GM12878 (cell line): Measurements from ENCODE around the gene PKD1L1. TPM values are rescaled to one million over a fixed set of nuclear protein-coding genes. Genes with fewer than 3 reads are reported as not detected.

Experiments
- IKZF2 ChIP-seq, 2 experiments: fragments of 450-650 bp; IDR thresholded peaks; 2 replicates each; pipeline ENCODE4 v1.6.1; 2017; ENCODE audit warnings: mild to moderate bottlenecking in 2 of 2, moderate library complexity in 2 of 2
- KLF5 ChIP-seq: fragments of 450-650 bp; IDR thresholded peaks from 2 replicates; pipeline ENCODE4 v1.6.1; 2014; ENCODE audit warnings: mild to moderate bottlenecking; ENCODE audit not compliant: partially characterized antibody
- NR2C1 ChIP-seq: fragments of 450-650 bp; IDR thresholded peaks from 2 replicates; pipeline ENCODE4 v1.6.1; 2017; ENCODE audit warnings: antibody characterized with exemption, mild to moderate bottlenecking, moderate library complexity
- NRF1 ChIP-seq: conservative IDR thresholded peaks from 2 replicates; pipeline ENCODE4 v1.6.1; 2011; ENCODE audit warnings: mild to moderate bottlenecking, low read depth, low read length, improper control_type of control experiment
- RELA ChIP-seq: fragments of 450-650 bp; IDR thresholded peaks from 2 replicates; pipeline ENCODE4 v1.8.0; 2014; ENCODE audit warnings: borderline replicate concordance; ENCODE audit not compliant: partially characterized antibody
- SIN3A ChIP-seq: IDR thresholded peaks from 2 replicates; pipeline ENCODE4 v1.6.1; 2012; ENCODE audit warnings: low read depth, low read length, improper control_type of control experiment
- SPI1 ChIP-seq: IDR thresholded peaks from 2 replicates; pipeline ENCODE4 v1.6.1; 2011; ENCODE audit warnings: low read depth, mild to moderate bottlenecking, low read length, moderate library complexity, borderline replicate concordance; ENCODE audit not compliant: insufficient read depth
- SREBF2 ChIP-seq: IDR thresholded peaks from 2 replicates; pipeline ENCODE4 v1.6.1; 2012; ENCODE audit warnings: mild to moderate bottlenecking, low read length
- TAF1 ChIP-seq: IDR thresholded peaks from 2 replicates; pipeline ENCODE4 v1.6.1; 2011; ENCODE audit warnings: mild to moderate bottlenecking, low read depth, low read length, borderline replicate concordance
- ZBED1 ChIP-seq: IDR thresholded peaks from 2 replicates; pipeline ENCODE4 v1.6.1; 2016; ENCODE audit warnings: borderline replicate concordance
- ZBTB4 ChIP-seq: fragments of 450-650 bp; formaldehyde crosslinking; IDR thresholded peaks from 2 replicates; pipeline ENCODE4 v1.4.0; 2022; ENCODE audit warnings: mild to moderate bottlenecking, moderate library complexity
- ZNF207 ChIP-seq: fragments of 450-650 bp; IDR thresholded peaks from 2 replicates; pipeline ENCODE4 v1.6.1; 2014; ENCODE audit warnings: antibody characterized with exemption, mild to moderate bottlenecking, borderline replicate concordance
- ZNF24 ChIP-seq: fragments of 450-650 bp; IDR thresholded peaks from 2 replicates; pipeline ENCODE4 v1.6.1; 2017; ENCODE audit warnings: antibody characterized with exemption, mild to moderate bottlenecking
- polyA plus RNA-seq, 11 experiments: library from polyadenylated mRNA; depleted of rRNA in 4 of 11; unstranded in 6 of 11; stranded (reverse) in 5 of 11; fragments of >200 nt; fragmentation: Nextera tagmentation in 4 of 11; fragmentation: Illumina TruSeq in 1 of 11; extraction: Ambion mirVana in 4 of 11; extraction: Trizol in 1 of 11; gene quantifications; 1 replicate in 1 of 11; 2 replicates in 10 of 11; pipeline versions ENCODE4 v1.2.1 to v1.2.3, GENCODE V29; 2011 to 2016; ENCODE audit warnings: inconsistent platforms in 2 of 11, missing spikeins in 2 of 11, low read depth in 1 of 11
- total RNA-seq, 4 experiments: library from RNA; depleted of rRNA in 3 of 4; stranded (reverse); fragments of >200 nt in 3 of 4; fragmentation: Illumina TruSeq in 1 of 4; extraction: Trizol in 1 of 4; gene quantifications; 2 replicates each; pipeline versions ENCODE4 v1.2.1 to v1.2.3, GENCODE V29; 2013 to 2021
- TF ChIP-seq, protein P1 (sequence below): fragments of 450-650 bp; IDR thresholded peaks from 2 replicates; pipeline ENCODE4 v1.6.1; 2016; ENCODE audit warnings: mild to moderate bottlenecking
- TF ChIP-seq, protein P2 (sequence below): fragments of 450-650 bp; IDR thresholded peaks from 2 replicates; pipeline ENCODE4 v1.6.1; 2017; ENCODE audit warnings: mild to moderate bottlenecking, moderate library complexity
- TF ChIP-seq, protein P3 (sequence below): fragments of 150-350 bp; IDR thresholded peaks from 2 replicates; pipeline ENCODE4 v1.6.1; 2014; ENCODE audit warnings: mild to moderate bottlenecking, low read depth, low read length
- TF ChIP-seq, protein P4 (sequence below): fragments of 450-650 bp; IDR thresholded peaks from 2 replicates; pipeline ENCODE4 v1.6.1; 2017; ENCODE audit warnings: mild to moderate bottlenecking

PKD1L1 gene
- total and polyA plus RNA-seq, 10 of the 15 experiments (the other 5 are each of a cell fraction or from before 2014, with no cell fraction given) = under 0.01 to 0.05 (median 0.02) TPM; not detected in 3

- TF ChIP-seq, protein P1, sequence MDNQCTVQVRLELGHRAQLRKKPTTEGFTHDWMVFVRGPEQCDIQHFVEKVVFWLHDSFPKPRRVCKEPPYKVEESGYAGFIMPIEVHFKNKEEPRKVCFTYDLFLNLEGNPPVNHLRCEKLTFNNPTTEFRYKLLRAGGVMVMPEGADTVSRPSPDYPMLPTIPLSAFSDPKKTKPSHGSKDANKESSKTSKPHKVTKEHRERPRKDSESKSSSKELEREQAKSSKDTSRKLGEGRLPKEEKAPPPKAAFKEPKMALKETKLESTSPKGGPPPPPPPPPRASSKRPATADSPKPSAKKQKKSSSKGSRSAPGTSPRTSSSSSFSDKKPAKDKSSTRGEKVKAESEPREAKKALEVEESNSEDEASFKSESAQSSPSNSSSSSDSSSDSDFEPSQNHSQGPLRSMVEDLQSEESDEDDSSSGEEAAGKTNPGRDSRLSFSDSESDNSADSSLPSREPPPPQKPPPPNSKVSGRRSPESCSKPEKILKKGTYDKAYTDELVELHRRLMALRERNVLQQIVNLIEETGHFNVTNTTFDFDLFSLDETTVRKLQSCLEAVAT = no peak; the same call in 1 of the 2 replicates
- TF ChIP-seq SREBF2 = no peak
- no peak for TF ChIP-seq NR2C1
- TF ChIP-seq ZNF24 = no peak
- TF ChIP-seq, protein P2, sequence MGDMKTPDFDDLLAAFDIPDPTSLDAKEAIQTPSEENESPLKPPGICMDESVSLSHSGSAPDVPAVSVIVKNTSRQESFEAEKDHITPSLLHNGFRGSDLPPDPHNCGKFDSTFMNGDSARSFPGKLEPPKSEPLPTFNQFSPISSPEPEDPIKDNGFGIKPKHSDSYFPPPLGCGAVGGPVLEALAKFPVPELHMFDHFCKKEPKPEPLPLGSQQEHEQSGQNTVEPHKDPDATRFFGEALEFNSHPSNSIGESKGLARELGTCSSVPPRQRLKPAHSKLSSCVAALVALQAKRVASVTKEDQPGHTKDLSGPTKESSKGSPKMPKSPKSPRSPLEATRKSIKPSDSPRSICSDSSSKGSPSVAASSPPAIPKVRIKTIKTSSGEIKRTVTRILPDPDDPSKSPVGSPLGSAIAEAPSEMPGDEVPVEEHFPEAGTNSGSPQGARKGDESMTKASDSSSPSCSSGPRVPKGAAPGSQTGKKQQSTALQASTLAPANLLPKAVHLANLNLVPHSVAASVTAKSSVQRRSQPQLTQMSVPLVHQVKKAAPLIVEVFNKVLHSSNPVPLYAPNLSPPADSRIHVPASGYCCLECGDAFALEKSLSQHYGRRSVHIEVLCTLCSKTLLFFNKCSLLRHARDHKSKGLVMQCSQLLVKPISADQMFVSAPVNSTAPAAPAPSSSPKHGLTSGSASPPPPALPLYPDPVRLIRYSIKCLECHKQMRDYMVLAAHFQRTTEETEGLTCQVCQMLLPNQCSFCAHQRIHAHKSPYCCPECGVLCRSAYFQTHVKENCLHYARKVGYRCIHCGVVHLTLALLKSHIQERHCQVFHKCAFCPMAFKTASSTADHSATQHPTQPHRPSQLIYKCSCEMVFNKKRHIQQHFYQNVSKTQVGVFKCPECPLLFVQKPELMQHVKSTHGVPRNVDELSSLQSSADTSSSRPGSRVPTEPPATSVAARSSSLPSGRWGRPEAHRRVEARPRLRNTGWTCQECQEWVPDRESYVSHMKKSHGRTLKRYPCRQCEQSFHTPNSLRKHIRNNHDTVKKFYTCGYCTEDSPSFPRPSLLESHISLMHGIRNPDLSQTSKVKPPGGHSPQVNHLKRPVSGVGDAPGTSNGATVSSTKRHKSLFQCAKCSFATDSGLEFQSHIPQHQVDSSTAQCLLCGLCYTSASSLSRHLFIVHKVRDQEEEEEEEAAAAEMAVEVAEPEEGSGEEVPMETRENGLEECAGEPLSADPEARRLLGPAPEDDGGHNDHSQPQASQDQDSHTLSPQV = no peak
- TF ChIP-seq KLF5 = no peak
- TF ChIP-seq SPI1 = peak; percentile 90
- no peak for TF ChIP-seq TAF1
- no peak for TF ChIP-seq NRF1
- no peak for TF ChIP-seq ZBED1
- peak; percentile 31 to 46; a peak in 2 of 4 replicates for TF ChIP-seq IKZF2 (IDR thresholded peaks at IDR 0.05)
- TF ChIP-seq RELA = no peak
- no peak for TF ChIP-seq SIN3A
- TF ChIP-seq, protein P3, sequence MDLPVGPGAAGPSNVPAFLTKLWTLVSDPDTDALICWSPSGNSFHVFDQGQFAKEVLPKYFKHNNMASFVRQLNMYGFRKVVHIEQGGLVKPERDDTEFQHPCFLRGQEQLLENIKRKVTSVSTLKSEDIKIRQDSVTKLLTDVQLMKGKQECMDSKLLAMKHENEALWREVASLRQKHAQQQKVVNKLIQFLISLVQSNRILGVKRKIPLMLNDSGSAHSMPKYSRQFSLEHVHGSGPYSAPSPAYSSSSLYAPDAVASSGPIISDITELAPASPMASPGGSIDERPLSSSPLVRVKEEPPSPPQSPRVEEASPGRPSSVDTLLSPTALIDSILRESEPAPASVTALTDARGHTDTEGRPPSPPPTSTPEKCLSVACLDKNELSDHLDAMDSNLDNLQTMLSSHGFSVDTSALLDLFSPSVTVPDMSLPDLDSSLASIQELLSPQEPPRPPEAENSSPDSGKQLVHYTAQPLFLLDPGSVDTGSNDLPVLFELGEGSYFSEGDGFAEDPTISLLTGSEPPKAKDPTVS = no peak
- TF ChIP-seq, protein P4, sequence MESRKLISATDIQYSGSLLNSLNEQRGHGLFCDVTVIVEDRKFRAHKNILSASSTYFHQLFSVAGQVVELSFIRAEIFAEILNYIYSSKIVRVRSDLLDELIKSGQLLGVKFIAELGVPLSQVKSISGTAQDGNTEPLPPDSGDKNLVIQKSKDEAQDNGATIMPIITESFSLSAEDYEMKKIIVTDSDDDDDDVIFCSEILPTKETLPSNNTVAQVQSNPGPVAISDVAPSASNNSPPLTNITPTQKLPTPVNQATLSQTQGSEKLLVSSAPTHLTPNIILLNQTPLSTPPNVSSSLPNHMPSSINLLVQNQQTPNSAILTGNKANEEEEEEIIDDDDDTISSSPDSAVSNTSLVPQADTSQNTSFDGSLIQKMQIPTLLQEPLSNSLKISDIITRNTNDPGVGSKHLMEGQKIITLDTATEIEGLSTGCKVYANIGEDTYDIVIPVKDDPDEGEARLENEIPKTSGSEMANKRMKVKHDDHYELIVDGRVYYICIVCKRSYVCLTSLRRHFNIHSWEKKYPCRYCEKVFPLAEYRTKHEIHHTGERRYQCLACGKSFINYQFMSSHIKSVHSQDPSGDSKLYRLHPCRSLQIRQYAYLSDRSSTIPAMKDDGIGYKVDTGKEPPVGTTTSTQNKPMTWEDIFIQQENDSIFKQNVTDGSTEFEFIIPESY = no peak
- no peak for TF ChIP-seq ZBTB4 (CRISPR knock-in tag)
- TF ChIP-seq ZNF207 = no peak
Observed at GRCh38 chr7:47937711-47938573, 10.3 kb downstream of the PKD1L1 start (continued).
